ENCODE measurements around the gene MKX.

DNA sequence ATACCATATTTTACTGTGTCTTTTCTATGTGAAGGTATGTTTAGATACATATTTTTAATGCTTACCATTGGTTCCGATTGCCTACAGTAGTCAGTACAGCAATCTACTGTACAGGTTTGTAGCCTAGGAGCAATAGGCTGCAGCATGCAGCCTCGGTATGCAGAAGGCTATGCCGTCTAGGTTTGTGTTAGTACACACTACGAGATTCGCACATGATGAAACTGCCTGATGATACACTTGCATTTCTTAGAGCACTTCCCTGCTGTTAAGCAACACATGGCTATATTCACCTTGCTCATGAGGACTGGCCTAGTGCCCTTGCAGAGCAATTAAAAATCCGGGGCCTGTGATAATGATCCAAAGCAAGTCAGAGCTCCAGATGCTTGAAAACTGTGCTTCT lies 62.4 kb downstream of the MKX start:
- TF ChIP-seq, protein P1, sequence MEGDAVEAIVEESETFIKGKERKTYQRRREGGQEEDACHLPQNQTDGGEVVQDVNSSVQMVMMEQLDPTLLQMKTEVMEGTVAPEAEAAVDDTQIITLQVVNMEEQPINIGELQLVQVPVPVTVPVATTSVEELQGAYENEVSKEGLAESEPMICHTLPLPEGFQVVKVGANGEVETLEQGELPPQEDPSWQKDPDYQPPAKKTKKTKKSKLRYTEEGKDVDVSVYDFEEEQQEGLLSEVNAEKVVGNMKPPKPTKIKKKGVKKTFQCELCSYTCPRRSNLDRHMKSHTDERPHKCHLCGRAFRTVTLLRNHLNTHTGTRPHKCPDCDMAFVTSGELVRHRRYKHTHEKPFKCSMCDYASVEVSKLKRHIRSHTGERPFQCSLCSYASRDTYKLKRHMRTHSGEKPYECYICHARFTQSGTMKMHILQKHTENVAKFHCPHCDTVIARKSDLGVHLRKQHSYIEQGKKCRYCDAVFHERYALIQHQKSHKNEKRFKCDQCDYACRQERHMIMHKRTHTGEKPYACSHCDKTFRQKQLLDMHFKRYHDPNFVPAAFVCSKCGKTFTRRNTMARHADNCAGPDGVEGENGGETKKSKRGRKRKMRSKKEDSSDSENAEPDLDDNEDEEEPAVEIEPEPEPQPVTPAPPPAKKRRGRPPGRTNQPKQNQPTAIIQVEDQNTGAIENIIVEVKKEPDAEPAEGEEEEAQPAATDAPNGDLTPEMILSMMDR (IDR thresholded peaks at IDR 0.05) = no peak
- no peak for TF ChIP-seq POLR2A (IDR thresholded peaks at IDR 0.05)
